Measurements from ENCODE around the gene ALPK3. TPM values are rescaled to one million over a fixed set of nuclear protein-coding genes. Genes with fewer than 3 reads are reported as not detected.

ALPK3 gene
- total RNA-seq, 1 experiment from 2014 or later: 17.7 TPM

- no peaks in the 10 kb centered on the region for H3K9me3 ChIP-seq (ENCODE audit: control insufficient read depth, low read depth, low read length)
- no peak for DNase-seq
- Mint-ChIP-seq H3K4me1 (peaks cover 42 to 48% of the 10 kb centered on the region in 2 experiments), H3K36me3 (ENCODE audit: insufficient read depth in 1 of 3, low read depth in 3 of 3) (peaks cover 0 to 23% (median 2%) of the 10 kb centered on the region in 3 experiments; a peak in 3 of 7 replicates), H3K27ac (no peak overlapping the region), H3K4me3 (no peak overlapping the region), H3K27me3 (ENCODE audit: low read depth) (no peaks in the 10 kb centered on the region), H3K9me3 (no peaks in the 10 kb centered on the region)
- no peak for TF ChIP-seq CTCF (conservative IDR thresholded peaks at IDR 0.05)
- peaks cover 2% of the 10 kb centered on the region; the same call in 1 of the 2 replicates for H3K4me1 ChIP-seq (ENCODE audit: insufficient read depth, low read length)
- H3K79me2 ChIP-seq (ENCODE audit: insufficient read depth, low read length): no peaks in the 10 kb centered on the region
- H4K20me1 ChIP-seq (ENCODE audit: control insufficient read depth, insufficient read depth, insufficient read length): no peaks in the 10 kb centered on the region
- H2BK5ac ChIP-seq (ENCODE audit: insufficient read length, low read length): no peak overlapping the region
- no peak overlapping the region for H3K4ac ChIP-seq (ENCODE audit: low read depth, low read length)
- H3K27me3 ChIP-seq (ENCODE audit: insufficient read depth, low read length): no peaks in the 10 kb centered on the region
- H2BK120ac ChIP-seq (ENCODE audit: low read depth, low read length, poor library complexity, severe bottlenecking): no peak overlapping the region
- H3K27ac ChIP-seq (ENCODE audit: insufficient read length, low read depth, low read length): no peak overlapping the region
- no CpG with 5 or more reads among the region's 3 CpGs for WGBS (ENCODE audit: extremely low coverage, insufficient read length, low lambda C conversion rate)
- H4K8ac ChIP-seq (replicated peaks; ENCODE audit: insufficient read length, low read depth, low read length): no peak overlapping the region
- no peak overlapping the region for H3T11ph ChIP-seq (ENCODE audit: low read length)
- H2BK15ac ChIP-seq (ENCODE audit: low read depth, low read length): no peak overlapping the region
- H3K9ac ChIP-seq (ENCODE audit: extremely low read depth, insufficient read length, low read length): no peak overlapping the region
- no peak overlapping the region for H4K5ac ChIP-seq (ENCODE audit: insufficient read length, low read depth, low read length)
- no peak overlapping the region for H3K18ac ChIP-seq (ENCODE audit: insufficient read length, low read depth, low read length)
- no peaks in the 10 kb centered on the region for H3K23me2 ChIP-seq (ENCODE audit: insufficient read length, low read depth, low read length, poor library complexity, severe bottlenecking)
- H3K23ac ChIP-seq (ENCODE audit: insufficient read length, low read depth, low read length): no peak overlapping the region
- H2BK12ac ChIP-seq (ENCODE audit: insufficient read length, low read depth, low read length): no peak overlapping the region
- no peaks in the 10 kb centered on the region for H3K79me1 ChIP-seq (ENCODE audit: insufficient read depth, low read depth, low read length, poor library complexity, severe bottlenecking)
- H2AFZ ChIP-seq (ENCODE audit: low read length): no peak overlapping the region
- H3K56ac ChIP-seq (ENCODE audit: insufficient read length, low read depth, low read length): no peak overlapping the region
- no peak overlapping the region for H3K14ac ChIP-seq (ENCODE audit: insufficient read depth, low read length)
- H2BK20ac ChIP-seq (ENCODE audit: low read depth, low read length, poor library complexity, severe bottlenecking): no peak overlapping the region
- no peak overlapping the region for H3K4me2 ChIP-seq (ENCODE audit: insufficient read depth, insufficient read length, low read length)
- H2AK5ac ChIP-seq (ENCODE audit: insufficient read length, low read length): no peak overlapping the region
- H4K91ac ChIP-seq (ENCODE audit: insufficient read length, low read depth, low read length): no peak overlapping the region
Observed at GRCh38 chr15:84823282-84823878, 6.2 kb downstream of the ALPK3 start.

Data from H9 (cell line).